ENCODE data around the gene DRAP1.
A peak's percentile ranks its signal among the peaks of the same experiment; 100 is the strongest.

The DRAP1 gene

DNA sequence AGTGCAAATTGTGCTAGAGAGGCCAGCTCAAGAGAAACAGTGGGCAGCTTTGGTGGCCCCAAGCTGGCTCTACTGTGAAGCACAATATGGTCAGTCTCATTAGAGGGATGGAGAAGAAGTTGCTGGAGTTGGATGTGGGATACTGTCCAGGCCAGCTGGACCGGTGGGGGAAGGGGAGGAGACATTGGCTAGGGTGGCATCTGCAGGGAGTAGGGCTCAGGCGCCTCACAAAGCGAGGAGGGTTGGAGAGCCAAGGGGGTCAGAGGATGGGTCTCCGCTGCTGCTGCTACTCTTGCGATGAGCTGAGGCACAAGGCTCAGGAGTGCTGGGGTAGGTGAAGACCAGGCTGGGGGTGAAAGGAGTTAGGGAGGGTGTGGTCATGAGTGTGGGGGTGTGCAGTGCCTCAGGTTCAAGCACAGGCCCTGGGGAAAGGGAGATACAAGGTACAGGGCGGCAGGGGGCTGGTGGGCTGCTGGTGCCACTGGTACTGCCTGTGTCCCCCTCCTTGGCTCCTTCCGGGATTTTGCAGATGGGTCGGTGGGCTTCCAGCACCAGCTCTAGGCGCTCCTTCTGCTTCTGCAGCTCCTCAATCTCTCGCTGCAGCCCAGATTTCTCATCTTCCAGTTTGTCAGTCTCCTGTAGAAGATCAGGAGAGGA lies 26.4 kb upstream of the DRAP1 start:
- H3K9me2 ChIP-seq (replicated peaks; ENCODE audit: insufficient read depth, low read length): no peaks in the 10 kb centered on the region
- H3K9me3 ChIP-seq (replicated peaks; ENCODE audit: insufficient read depth, low read length): no peaks in the 10 kb centered on the region
- TF ChIP-seq EZH2 (optimal IDR thresholded peaks at IDR 0.05; ENCODE audit: low read depth, low read length) (no peak), EZH2phosphoT487 (IDR thresholded peaks at IDR 0.05; ENCODE audit: low read length) (no peak)
- TF ChIP-seq, protein P1, sequence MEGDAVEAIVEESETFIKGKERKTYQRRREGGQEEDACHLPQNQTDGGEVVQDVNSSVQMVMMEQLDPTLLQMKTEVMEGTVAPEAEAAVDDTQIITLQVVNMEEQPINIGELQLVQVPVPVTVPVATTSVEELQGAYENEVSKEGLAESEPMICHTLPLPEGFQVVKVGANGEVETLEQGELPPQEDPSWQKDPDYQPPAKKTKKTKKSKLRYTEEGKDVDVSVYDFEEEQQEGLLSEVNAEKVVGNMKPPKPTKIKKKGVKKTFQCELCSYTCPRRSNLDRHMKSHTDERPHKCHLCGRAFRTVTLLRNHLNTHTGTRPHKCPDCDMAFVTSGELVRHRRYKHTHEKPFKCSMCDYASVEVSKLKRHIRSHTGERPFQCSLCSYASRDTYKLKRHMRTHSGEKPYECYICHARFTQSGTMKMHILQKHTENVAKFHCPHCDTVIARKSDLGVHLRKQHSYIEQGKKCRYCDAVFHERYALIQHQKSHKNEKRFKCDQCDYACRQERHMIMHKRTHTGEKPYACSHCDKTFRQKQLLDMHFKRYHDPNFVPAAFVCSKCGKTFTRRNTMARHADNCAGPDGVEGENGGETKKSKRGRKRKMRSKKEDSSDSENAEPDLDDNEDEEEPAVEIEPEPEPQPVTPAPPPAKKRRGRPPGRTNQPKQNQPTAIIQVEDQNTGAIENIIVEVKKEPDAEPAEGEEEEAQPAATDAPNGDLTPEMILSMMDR (IDR thresholded peaks at IDR 0.05; ENCODE audit: low read length): no peak
- H3K9ac ChIP-seq (ENCODE audit: low read length): no peak overlapping the region
- H3F3A ChIP-seq (ENCODE audit: insufficient read depth, low read length): peaks cover 33% of the 10 kb centered on the region
- H3K27me3 ChIP-seq (replicated peaks; ENCODE audit: insufficient read depth, low read length): no peaks in the 10 kb centered on the region; the same call in 1 of the 2 replicates
- H3K79me2 ChIP-seq (ENCODE audit: low read length): peaks cover 18% of the 10 kb centered on the region
- H2AFZ ChIP-seq (ENCODE audit: low read length): no peak overlapping the region
- no peaks in the 10 kb centered on the region for H3K36me3 ChIP-seq (replicated peaks; ENCODE audit: insufficient read depth, low read length)
- no peaks in the 10 kb centered on the region for H4K20me1 ChIP-seq (ENCODE audit: insufficient read depth, low read length)
- H3K4me3 ChIP-seq (ENCODE audit: low read length): no peak overlapping the region
- DNase-seq: no peak
- no peak overlapping the region for H3K27ac ChIP-seq (ENCODE audit: low read length)
- H3K4me1 ChIP-seq (ENCODE audit: low read length): peaks cover 19% of the 10 kb centered on the region
- H3K4me2 ChIP-seq (ENCODE audit: low read depth, low read length): no peak overlapping the region

DNA sequence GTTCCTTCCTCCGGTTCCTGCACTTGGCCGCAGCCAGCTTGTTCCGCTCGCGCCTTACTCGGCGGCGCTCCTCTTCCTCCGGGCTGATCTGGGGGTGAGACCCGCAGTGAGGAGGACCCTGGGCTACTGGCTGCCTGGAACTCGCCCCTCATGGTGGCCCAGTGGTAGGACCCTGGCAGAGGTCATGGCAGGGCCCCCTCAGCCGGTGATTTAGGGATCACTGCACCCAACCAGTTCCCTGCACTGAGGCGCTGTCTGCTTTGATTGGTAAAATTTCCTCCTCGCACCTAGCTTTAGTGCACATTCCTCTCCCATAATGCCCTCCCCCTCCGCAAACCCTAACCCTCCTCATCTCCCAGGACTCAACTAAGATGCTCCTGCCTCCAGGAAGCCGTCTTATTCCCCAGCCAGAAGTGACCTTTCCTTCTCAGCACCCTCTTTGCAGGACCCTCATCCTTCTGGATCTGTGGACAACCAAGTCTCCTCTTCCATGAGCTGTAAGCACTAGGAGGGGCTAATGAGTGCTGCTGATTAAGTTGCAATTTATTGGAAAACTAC lies 25.1 kb upstream of the DRAP1 start:
- H3K4me1 ChIP-seq (ENCODE audit: low read length): peaks cover 18% of the 10 kb centered on the region
- peak overlapping the region; percentile 72 for H3K4me2 ChIP-seq (ENCODE audit: low read depth, low read length)
- H3K27ac ChIP-seq (ENCODE audit: low read length): peak overlapping the region; percentile 48; the same call in 1 of the 2 replicates

DNA sequence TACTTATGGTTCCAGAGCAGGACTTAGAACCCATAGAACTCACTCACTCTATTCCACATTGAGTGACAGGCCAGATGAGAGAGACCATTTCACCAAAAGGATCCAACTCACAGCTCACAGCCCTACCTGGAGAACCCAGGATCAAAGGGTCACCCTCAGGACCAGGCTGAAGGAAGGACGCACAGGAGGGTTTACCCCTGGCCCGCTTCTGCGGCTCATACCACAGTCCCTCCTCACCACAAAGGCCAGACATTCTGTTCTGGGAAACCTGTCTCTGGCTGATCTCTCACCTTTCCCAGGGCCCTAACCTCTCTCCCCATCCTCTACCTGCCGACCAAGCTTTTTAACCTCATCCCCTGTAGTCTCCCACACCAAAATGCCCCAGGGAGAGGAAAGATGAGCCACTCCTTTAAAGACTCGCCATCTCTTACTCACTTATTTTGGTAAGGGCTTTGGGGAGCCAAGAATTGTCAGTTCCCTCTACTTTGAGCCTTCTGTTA lies 23.7 kb upstream of the DRAP1 start:
- no peaks in the 10 kb centered on the region for H4K20me1 ChIP-seq (ENCODE audit: insufficient read depth, low read length)
- no peak for DNase-seq
- no peak overlapping the region for H3K4me3 ChIP-seq (ENCODE audit: low read length)
- no peaks in the 10 kb centered on the region for H3K9me2 ChIP-seq (replicated peaks; ENCODE audit: insufficient read depth, low read length)
- no peak overlapping the region for H3K27ac ChIP-seq (ENCODE audit: low read length)
- no peaks in the 10 kb centered on the region for H3K36me3 ChIP-seq (replicated peaks; ENCODE audit: insufficient read depth, low read length)
- peaks cover 14% of the 10 kb centered on the region for H3K79me2 ChIP-seq (ENCODE audit: low read length)
- H3F3A ChIP-seq (ENCODE audit: insufficient read depth, low read length): peaks cover 12% of the 10 kb centered on the region; the same call in 1 of the 2 replicates
- H3K27me3 ChIP-seq (replicated peaks; ENCODE audit: insufficient read depth, low read length): peaks cover 11% of the 10 kb centered on the region
- no peak overlapping the region for H3K4me2 ChIP-seq (ENCODE audit: low read depth, low read length)
- no peaks in the 10 kb centered on the region for H3K9me3 ChIP-seq (replicated peaks; ENCODE audit: insufficient read depth, low read length)
- H3K9ac ChIP-seq (ENCODE audit: low read length): no peak overlapping the region
- peaks cover 16% of the 10 kb centered on the region for H3K4me1 ChIP-seq (ENCODE audit: low read length)
- TF ChIP-seq EZH2phosphoT487 (IDR thresholded peaks at IDR 0.05; ENCODE audit: low read length) (no peak), EZH2 (optimal IDR thresholded peaks at IDR 0.05; ENCODE audit: low read depth, low read length) (no peak)
- TF ChIP-seq, protein P1 (IDR thresholded peaks at IDR 0.05; ENCODE audit: low read length): no peak
- H2AFZ ChIP-seq (ENCODE audit: low read length): no peak overlapping the region

More for the DNA sequence above, 25.1 kb upstream of the DRAP1 start:
- Histone ChIP-seq H3K9ac (ENCODE audit: low read length) (peak overlapping the region; percentile 51; the same call in 1 of the 2 replicates), H3K9me3 (replicated peaks; ENCODE audit: insufficient read depth, low read length) (no peaks in the 10 kb centered on the region), H3K27me3 (replicated peaks; ENCODE audit: insufficient read depth, low read length) (peaks cover 7% of the 10 kb centered on the region; the same call in 1 of the 2 replicates), H4K20me1 (ENCODE audit: insufficient read depth, low read length) (no peaks in the 10 kb centered on the region), H3K9me2 (replicated peaks; ENCODE audit: insufficient read depth, low read length) (no peaks in the 10 kb centered on the region), H3K79me2 (ENCODE audit: low read length) (peaks cover 14% of the 10 kb centered on the region), H3K36me3 (replicated peaks; ENCODE audit: insufficient read depth, low read length) (no peaks in the 10 kb centered on the region), H2AFZ (ENCODE audit: low read length) (peak overlapping the region; percentile 71), H3K4me3 (ENCODE audit: low read length) (peak overlapping the region; percentile 43), H3F3A (ENCODE audit: insufficient read depth, low read length) (peaks cover 22% of the 10 kb centered on the region)
- TF ChIP-seq EZH2 (optimal IDR thresholded peaks at IDR 0.05; ENCODE audit: low read depth, low read length): no peak
- TF ChIP-seq EZH2phosphoT487 (IDR thresholded peaks at IDR 0.05; ENCODE audit: low read length): no peak
- TF ChIP-seq, protein P1 (IDR thresholded peaks at IDR 0.05; ENCODE audit: low read length): no peak
- DNase-seq: peak; percentile 25

All from MM.1S (cell line).